GM23248 (cell line): ENCODE results near the gene GPAT3.

Experiments used
- EZH2 ChIP-seq: fragments of 200-600 bp; sonication (generic); IDR thresholded peaks from 2 replicates; pipeline ENCODE4 v1.6.1; 2018; ENCODE audit warnings: antibody characterized with exemption, mild to moderate bottlenecking; ENCODE audit not compliant: insufficient read depth, poor library complexity, severe bottlenecking
- EZH2phosphoT487 ChIP-seq: fragments of 200-600 bp; sonication (generic); IDR thresholded peaks from 2 replicates; pipeline ENCODE4 v1.6.1; 2018; ENCODE audit warnings: antibody characterized with exemption, moderate library complexity, mild to moderate bottlenecking, low read depth; ENCODE audit not compliant: insufficient read depth

DNA sequence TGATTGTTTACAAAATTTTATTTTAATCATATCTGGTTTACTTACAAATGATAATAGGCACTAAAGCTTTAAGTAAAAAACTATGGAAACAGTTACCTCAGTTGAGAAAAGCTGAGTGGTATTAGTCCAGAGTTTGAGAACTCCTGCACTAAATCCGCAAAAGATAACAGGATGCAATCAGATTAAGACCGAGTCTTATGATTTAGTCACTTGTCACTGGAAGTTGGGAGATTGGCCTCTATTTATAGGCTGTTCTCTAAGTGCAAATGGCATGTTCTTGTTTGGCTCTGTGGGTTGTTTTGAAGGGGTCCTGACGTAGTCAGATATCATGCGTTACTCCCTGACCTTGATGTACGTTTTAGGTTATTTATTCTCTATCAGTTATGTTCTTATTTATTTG is 6.3 kb downstream of the GPAT3 start:
- no peak for TF ChIP-seq EZH2
- no peak for TF ChIP-seq EZH2phosphoT487
